GM10266 (cell line): ENCODE results near the gene IFT81.

Source experiments
- DNase-seq: peaks from one replicate; pipeline ENCODE4 v3.0.0; 2012; ENCODE audit errors: extremely low spot score
- TF ChIP-seq, protein P1 (sequence below): IDR thresholded peaks from 2 replicates; pipeline ENCODE4 v1.5.1; 2012; ENCODE audit warnings: mild to moderate bottlenecking, low read depth; ENCODE audit not compliant: control insufficient read depth, insufficient read depth; ENCODE audit errors: missing control alignments

IFT81 gene

DNA sequence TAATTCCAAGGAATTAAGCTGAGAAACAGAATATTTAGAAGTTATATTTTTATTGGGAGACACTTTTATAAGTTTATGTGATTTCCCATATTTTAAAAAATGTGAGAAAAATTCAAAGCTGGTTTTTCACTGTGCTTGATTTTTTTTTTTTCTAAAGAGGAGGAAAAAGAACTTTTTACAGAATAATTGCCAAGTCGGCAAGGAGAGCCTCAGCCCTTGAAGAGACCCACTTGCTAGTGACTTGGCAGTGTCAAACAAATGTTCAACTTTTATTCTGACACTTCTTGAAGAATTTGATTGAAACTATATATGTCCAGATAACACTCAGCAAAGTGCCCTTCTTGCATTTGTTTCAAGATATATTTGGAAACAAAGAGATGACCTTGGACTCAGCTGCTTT lies 104.6 kb downstream of the IFT81 start:
- no peak for DNase-seq
- TF ChIP-seq, protein P1, sequence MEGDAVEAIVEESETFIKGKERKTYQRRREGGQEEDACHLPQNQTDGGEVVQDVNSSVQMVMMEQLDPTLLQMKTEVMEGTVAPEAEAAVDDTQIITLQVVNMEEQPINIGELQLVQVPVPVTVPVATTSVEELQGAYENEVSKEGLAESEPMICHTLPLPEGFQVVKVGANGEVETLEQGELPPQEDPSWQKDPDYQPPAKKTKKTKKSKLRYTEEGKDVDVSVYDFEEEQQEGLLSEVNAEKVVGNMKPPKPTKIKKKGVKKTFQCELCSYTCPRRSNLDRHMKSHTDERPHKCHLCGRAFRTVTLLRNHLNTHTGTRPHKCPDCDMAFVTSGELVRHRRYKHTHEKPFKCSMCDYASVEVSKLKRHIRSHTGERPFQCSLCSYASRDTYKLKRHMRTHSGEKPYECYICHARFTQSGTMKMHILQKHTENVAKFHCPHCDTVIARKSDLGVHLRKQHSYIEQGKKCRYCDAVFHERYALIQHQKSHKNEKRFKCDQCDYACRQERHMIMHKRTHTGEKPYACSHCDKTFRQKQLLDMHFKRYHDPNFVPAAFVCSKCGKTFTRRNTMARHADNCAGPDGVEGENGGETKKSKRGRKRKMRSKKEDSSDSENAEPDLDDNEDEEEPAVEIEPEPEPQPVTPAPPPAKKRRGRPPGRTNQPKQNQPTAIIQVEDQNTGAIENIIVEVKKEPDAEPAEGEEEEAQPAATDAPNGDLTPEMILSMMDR: no peak

DNA sequence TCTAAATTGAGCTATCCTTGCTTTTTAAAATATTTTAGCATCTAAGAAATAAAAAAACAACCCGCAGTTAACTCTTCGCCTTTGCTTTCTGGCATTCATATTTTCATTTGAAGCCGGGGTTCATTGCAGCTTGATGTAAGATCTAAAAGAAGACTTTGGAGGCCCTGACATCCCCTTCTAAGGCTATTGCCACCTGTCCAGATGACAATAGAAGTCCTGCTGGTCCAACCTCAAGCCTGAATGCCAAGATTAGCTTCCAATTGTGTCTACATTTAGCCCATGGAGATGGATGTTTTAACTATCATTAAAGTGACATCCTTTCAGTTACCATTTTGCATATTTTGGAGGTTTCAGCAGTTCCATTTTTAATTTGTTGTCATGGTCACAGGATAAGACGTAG lies 105.3 kb downstream of the IFT81 start:
- DNase-seq: no peak
- TF ChIP-seq, protein P1: no peak

DNA sequence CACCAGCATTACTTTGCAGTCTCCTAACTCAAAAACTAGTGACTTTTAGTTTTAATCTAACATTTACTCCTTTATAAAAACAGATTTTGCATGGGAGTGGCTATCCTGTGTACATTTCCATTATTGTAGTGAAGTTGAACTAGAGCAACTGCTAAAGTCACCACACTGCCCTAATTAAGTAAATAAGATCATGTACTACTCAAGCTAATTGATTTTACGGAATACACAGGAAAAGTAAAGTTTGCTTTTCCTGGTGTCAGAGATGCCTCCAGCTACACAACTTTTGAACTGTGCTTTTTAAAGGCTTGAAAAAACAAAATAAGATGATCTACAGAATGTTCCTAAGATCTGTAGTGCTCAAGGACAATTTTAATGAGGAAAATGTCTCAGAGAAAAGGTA lies 106.5 kb downstream of the IFT81 start:
- no peak for DNase-seq
- TF ChIP-seq, protein P1: no peak

DNA sequence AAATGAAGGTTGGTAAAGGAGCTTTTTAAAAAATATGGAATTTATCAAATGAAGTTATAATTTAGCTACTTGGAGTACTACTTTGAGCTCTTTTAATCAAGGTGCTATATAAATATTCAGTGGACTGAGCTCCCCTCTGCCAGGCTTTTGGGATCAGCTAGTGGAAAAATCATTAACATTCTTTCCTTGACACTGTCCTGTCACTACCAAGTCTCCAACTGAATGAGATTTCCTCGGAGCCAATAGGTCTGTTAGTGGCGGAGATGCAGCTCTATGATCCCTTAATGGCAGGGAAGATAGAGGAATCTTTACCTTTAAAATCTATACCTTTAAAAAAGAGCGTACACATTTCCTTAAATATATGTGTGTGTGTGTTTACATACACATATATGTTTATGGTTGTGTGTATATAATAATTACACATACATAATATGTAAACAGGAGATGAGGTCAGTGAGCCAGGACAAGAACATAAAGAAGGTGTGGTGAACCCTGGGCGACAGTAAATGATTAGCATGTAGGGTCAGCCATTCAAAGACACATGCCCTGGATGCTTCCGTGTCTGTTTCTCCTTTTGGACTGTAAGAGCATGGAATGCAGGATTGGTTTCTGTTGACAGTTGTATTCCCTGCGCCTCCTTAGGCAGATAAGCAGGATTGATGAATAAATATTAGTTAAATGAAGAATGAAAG lies 109.2 kb downstream of the IFT81 start:
- no peak for DNase-seq
- TF ChIP-seq, protein P1: no peak

DNA sequence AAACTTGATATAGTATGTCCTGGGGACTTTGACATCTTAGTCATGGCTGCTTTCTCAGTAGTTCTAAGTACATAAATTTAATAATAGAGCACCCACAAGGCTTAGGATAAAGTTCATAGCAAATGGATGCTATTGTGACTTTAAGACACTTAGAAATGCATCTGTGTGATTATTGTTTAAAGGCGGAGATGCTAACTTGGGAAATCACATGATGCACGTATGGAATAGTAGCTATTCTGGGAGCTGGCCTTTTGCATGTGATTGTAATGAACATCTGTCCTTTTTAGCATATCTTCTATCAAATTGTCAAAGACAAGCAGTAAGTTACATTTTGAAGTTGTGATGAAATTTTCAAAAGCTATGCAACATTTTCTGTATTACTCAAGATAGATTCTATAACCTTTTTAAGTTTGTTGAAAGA lies 110.2 kb downstream of the IFT81 start:
- no peak for DNase-seq
- TF ChIP-seq, protein P1: no peak

DNA sequence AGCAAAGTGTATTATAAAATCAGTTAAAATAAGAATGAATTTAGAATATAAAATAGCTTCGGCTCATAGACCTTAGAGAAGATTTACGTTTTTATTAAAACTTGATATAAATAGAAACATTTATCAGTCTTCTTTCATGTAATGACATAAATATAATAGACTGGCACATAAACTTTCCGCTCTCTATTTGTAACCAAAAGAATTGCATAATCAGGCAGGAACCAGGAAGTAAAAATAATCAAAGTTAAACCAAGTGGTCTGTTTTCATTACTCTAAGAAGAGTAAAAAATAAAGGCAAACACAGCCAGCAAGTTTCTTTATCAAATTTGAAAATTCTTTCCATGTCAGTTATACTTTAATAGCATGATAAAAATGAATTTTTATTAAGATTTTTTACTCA lies 110.6 kb downstream of the IFT81 start:
- no peak for DNase-seq
- TF ChIP-seq, protein P1: no peak

DNA sequence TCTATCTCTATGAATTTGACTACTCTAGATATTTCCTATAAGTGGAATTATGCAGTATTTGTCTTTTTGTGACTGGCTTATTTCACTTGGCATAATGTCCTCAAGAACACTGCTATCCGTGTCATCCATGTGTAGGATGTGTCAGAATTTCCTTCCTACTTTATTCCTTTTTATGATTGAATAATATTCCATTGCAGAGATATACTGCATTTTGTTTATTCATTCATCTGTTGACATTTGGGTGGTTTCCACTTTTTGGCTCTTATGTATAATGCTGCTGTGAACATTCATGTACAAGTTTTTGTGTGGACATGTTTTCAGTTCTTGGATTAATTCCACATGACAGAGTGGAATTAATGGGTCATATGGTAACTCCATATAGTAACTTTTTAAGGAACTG lies 111.2 kb downstream of the IFT81 start:
- no peak for DNase-seq
- TF ChIP-seq, protein P1: no peak
